IPS-18a (cell line): ENCODE data around the gene CYP1A1.

Experiments used
- H3K27ac ChIP-seq: one replicate; pipeline ENCODE4 v1.5.1; 2013; ENCODE audit warnings: low read length
- H3K27me3 ChIP-seq: one replicate; pipeline ENCODE4 v1.6.1; 2013; ENCODE audit warnings: mild to moderate bottlenecking, low read length; ENCODE audit not compliant: control insufficient read depth, insufficient read depth
- H3K36me3 ChIP-seq: one replicate; pipeline ENCODE4 v1.6.1; 2013; ENCODE audit warnings: low read depth, low read length; ENCODE audit not compliant: control insufficient read depth
- H3K4me1 ChIP-seq: one replicate; pipeline ENCODE4 v1.6.1; 2013; ENCODE audit warnings: low read depth, low read length; ENCODE audit not compliant: control insufficient read depth
- H3K4me3 ChIP-seq: one replicate; pipeline ENCODE4 v1.5.1; 2013; ENCODE audit warnings: low read length
- H3K9ac ChIP-seq: one replicate; pipeline ENCODE4 v1.6.1; 2013; ENCODE audit warnings: mild to moderate bottlenecking, low read length, moderate library complexity
- H3K9me3 ChIP-seq: one replicate; pipeline ENCODE4 v1.6.1; 2013; ENCODE audit warnings: low read depth, low read length; ENCODE audit not compliant: control insufficient read depth

CYP1A1 gene

DNA sequence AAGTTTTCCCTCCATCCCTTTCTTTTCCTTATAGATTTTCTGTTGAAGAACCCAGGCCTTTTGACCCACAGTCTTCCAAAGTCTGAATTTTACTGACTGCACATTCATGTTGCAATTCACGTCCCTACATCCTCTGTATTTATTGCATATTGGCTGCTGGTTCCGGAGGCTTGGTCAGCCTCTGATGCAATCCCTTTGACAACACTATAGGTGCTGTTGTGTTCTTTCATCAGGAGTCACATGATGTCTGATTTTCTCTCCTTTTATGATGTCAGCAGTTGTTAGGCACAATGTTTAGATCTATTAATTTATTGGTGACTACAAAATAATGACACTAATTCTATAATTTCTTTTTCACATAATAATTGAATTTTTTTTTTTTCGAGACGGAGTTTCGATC lies 8.7 kb downstream of the CYP1A1 start:
- no peak overlapping the region for H3K4me3 ChIP-seq
- H3K27me3 ChIP-seq: no peaks in the 10 kb centered on the region
- H3K9ac ChIP-seq: no peak overlapping the region
- no peak overlapping the region for H3K27ac ChIP-seq
- no peaks in the 10 kb centered on the region for H3K36me3 ChIP-seq
- no peaks in the 10 kb centered on the region for H3K4me1 ChIP-seq
- H3K9me3 ChIP-seq: no peaks in the 10 kb centered on the region

DNA sequence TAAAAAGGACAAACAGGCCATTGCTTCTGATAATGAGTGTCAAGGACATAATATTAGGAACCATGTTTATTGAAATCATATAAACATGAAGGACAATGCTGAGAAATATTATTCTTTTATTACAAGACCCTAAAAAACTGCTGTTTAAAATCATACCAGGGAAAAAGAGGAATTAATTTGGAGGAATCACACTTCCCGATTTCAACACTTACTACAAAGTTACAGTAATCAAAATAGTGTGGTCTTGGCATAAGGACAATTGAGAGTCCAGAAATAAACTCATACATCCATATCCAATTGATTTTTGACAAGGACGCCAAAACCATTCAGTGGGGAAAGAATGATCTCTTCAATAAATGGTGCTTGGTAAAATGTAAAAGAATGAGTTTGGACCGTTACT lies 13.0 kb downstream of the CYP1A1 start:
- no peak overlapping the region for H3K4me3 ChIP-seq
- no peak overlapping the region for H3K27ac ChIP-seq

DNA sequence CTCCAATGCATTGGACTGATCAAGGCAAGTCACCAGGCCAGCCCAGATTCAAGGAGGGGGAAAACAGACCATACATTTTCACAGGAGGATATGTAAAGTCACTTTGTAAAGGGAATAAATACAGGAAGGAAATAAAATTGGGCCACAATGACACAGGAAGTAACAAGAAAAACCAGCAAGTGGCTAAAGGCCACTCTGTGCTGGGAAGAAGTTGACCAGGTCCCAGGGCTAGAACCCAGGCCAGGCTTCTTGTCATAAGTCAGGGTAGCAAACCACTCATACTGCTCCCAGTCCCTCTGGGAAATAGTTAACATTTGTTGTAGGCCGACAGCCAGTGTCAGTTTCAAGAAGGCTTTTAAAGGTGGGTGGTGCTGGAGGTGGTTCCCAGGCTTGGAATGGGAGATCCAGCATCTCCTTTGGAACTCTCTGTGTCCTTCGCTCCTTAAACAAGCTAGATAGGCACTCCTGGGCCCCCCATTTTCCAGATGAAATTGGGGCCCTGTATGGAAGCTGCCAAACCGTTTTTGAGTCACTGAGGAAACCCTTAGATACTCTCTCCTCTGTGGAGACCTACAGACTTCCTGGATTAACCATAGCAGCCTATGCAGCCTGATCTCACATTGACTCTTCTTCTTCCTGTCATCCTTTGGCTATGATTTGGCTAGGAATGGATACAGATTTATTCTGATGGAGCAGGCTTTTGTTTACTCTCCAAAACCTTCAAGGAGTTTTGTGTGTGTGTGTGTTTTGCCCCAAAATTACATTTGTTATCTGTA lies 14.8 kb downstream of the CYP1A1 start:
- no peaks in the 10 kb centered on the region for H3K4me1 ChIP-seq
- no peak overlapping the region for H3K4me3 ChIP-seq
- no peak overlapping the region for H3K27ac ChIP-seq
- no peaks in the 10 kb centered on the region for H3K36me3 ChIP-seq
- H3K9me3 ChIP-seq: no peaks in the 10 kb centered on the region
- peaks cover 17% of the 10 kb centered on the region for H3K27me3 ChIP-seq
- H3K9ac ChIP-seq: no peak overlapping the region

More for the DNA sequence above, 13.0 kb downstream of the CYP1A1 start:
- H3K27me3 ChIP-seq: peaks cover 13% of the 10 kb centered on the region
- no peak overlapping the region for H3K9ac ChIP-seq
- no peaks in the 10 kb centered on the region for H3K9me3 ChIP-seq
- no peaks in the 10 kb centered on the region for H3K4me1 ChIP-seq
- H3K36me3 ChIP-seq: no peaks in the 10 kb centered on the region

DNA sequence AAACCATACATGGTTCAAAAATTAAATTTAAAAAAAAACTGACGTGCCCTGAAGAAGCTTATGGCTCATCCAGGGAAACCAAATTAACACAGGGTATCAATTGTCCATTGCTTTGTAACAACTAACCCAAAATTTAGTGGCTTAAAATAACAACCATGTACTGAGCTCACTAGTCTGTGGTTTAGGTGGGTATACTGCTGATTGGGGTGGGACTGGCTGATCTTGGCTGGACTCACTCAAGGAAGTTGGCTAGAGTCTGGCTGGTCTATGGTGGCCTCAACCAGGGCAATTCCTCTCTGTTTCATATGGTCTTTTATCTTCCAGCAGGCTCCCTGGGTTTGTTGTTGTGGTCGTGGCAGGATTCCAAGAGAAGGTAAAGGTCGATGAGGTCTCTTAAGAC lies 15.4 kb downstream of the CYP1A1 start:
- Histone ChIP-seq H3K4me3 (no peak overlapping the region), H3K27me3 (peaks cover 17% of the 10 kb centered on the region), H3K4me1 (no peaks in the 10 kb centered on the region), H3K9me3 (no peaks in the 10 kb centered on the region), H3K27ac (no peak overlapping the region), H3K9ac (no peak overlapping the region), H3K36me3 (no peaks in the 10 kb centered on the region)

DNA sequence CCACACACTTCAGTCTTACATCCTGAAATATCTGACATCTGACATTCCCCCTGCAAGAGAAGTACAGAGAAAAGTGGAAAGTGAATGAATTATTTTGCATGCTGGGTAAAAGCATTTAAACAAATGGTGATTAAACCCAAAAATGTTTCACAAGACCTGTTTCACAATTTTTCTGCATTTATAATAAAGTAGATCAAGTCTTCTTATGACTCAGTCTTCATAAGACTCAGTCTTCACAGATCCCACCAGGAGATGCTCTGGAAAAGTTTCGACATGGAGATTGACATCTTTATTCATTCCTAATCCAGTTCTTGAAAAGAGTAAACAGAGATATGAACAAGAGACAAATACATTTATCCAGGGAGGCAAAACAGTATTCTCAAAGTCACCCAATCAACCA lies 16.3 kb downstream of the CYP1A1 start:
- H3K27ac ChIP-seq: no peak overlapping the region
- no peaks in the 10 kb centered on the region for H3K36me3 ChIP-seq
- H3K9me3 ChIP-seq: no peaks in the 10 kb centered on the region

DNA sequence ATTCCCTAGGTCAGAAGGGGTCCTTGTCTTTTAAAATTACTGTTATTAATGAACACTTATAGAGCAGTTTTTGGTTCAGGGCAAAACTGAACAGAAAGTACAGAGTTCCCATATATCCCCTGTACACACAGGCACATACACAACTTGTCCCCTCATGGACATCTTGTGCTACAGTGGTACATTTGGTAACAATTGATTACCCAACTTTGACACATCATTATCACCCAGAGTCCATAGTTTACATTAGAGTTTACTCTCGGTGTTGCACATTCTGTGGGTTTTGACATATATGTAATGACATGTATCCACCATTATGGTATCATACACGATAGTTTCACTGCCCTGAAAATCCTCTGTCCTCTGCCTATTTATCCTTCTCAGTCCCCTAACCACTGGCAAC lies 28.5 kb downstream of the CYP1A1 start:
- Histone ChIP-seq H3K36me3 (no peaks in the 10 kb centered on the region), H3K4me3 (peak overlapping the region; percentile 97), H3K27me3 (peaks cover 4% of the 10 kb centered on the region), H3K9me3 (no peaks in the 10 kb centered on the region), H3K27ac (no peak overlapping the region), H3K9ac (no peak overlapping the region), H3K4me1 (peaks cover 10% of the 10 kb centered on the region)

More for the DNA sequence above, 16.3 kb downstream of the CYP1A1 start:
- Histone ChIP-seq H3K4me1 (no peaks in the 10 kb centered on the region), H3K9ac (no peak overlapping the region), H3K4me3 (no peak overlapping the region), H3K27me3 (peaks cover 17% of the 10 kb centered on the region)

DNA sequence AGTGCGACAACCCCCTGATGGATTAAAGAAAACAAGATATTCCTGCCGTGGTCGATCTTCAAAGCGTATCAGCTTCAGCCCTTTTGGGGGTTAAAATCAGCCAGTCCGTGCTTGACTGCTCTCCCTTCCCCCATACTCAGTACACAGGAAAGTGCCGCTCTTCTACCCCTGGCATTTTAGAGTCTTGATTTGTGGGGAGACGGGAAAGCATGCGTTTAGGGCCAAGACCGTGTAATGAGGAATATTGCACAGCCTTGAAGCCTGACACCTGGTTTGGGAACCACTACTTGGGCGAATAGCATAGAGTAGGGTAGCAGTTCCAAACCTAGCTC lies 29.0 kb downstream of the CYP1A1 start:
- no peaks in the 10 kb centered on the region for H3K9me3 ChIP-seq
- H3K36me3 ChIP-seq: no peaks in the 10 kb centered on the region
- H3K27me3 ChIP-seq: no peaks in the 10 kb centered on the region
- peak overlapping the region; percentile 97 for H3K4me3 ChIP-seq
- peaks cover 10% of the 10 kb centered on the region for H3K4me1 ChIP-seq
- peak overlapping the region; percentile 7 for H3K27ac ChIP-seq
- peak overlapping the region; percentile 90 for H3K9ac ChIP-seq

DNA sequence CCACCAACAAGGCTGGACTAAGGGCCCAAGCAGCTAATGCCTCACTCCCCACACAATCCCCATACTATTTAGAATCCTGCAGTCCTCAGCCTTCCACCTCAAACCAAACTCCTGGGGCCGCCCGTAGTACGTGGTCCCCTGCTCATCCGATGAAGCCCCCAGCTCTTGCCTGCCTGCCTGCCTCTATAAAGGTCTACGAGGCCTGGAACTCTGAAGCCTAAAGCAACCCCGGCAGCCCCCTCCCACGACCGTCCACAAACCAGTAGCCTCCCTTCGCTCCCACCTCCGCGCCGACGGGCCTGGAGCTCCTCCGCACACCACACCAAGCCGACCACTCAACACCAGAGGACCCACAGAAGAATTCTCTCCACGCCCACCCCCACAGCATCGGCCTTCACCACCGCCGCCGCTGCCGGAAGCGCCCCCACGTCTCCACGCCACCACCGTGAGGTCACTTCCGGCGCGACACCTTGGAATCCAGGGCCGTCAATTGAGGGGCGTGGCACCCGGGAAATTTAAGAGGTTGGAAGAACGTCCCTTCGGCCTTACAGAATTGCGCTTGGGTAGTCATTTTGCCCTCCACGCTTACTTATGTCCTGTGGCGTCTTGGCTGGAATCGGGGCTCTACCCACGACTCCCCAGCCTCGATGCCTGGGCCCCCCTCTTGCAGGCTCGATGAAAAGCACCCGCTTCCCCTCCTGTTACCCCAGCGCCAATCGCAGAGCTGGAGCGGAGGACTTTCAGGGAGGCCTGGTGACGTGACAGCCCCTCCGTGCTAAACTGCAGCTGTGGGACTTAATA lies 29.5 kb downstream of the CYP1A1 start, which contains the start of gene EDC3:
Gene EDC3, minus strand, starts transcription at position 428 of the 801 bp plus-strand sequence. CDS start 20,900 bp downstream, outside the sequence.
- peak within 1 kb of the TSS; percentile 51 for H3K27ac ChIP-seq
- peaks cover 10% of the 10 kb centered on the region for H3K4me1 ChIP-seq
- H3K27me3 ChIP-seq: no peaks in the 10 kb centered on the region
- H3K4me3 ChIP-seq: peak within 1 kb of the TSS; percentile 97
- H3K9me3 ChIP-seq: no peaks in the 10 kb centered on the region
- peak within 1 kb of the TSS; percentile 90 for H3K9ac ChIP-seq
- H3K36me3 ChIP-seq: no peaks in the 10 kb centered on the region

DNA sequence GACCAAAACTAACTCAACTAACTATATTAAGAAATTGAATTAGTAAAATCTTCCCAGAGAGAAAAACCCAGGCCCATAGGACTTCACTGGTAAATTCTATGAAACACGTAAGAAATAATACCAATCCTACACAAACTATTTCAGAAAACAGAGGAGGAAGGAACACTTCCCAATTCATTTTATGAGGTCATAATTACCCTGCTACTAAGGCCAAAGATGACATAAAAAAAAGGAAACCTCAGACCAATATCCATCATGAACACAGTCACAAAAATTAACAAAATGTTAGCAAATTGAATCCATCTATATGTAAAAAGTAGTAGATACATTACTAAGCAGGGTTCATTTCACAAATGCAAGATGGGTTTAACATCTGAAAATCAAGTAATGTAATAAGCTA lies 33.0 kb downstream of the CYP1A1 start:
- Histone ChIP-seq H3K4me1 (peaks cover 10% of the 10 kb centered on the region), H3K36me3 (no peaks in the 10 kb centered on the region), H3K9me3 (no peaks in the 10 kb centered on the region), H3K4me3 (no peak overlapping the region), H3K9ac (no peak overlapping the region), H3K27me3 (no peaks in the 10 kb centered on the region), H3K27ac (no peak overlapping the region)

DNA sequence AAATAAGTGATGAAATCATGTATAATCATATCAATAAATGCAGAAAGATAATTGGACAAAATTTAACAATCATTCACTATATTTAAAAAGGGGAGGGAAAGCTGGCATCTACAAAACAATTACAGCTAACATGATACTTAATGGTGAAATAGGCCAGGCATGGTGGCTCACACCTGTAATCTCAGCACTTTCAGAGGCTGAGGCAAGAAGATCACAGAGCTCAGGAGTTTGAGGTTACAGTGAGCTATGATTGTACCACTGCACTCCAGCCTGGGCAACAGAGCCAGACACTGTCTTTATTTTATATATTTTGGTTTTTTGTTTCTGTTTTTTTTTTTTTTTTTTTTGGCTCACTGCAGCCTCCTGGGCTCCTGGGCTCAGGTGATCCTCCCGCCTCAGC lies 41.6 kb downstream of the CYP1A1 start:
- no peaks in the 10 kb centered on the region for H3K9me3 ChIP-seq
- no peak overlapping the region for H3K9ac ChIP-seq
- H3K27ac ChIP-seq: no peak overlapping the region
- H3K36me3 ChIP-seq: peaks cover 3% of the 10 kb centered on the region
- no peaks in the 10 kb centered on the region for H3K4me1 ChIP-seq
- no peak overlapping the region for H3K4me3 ChIP-seq
- no peaks in the 10 kb centered on the region for H3K27me3 ChIP-seq

DNA sequence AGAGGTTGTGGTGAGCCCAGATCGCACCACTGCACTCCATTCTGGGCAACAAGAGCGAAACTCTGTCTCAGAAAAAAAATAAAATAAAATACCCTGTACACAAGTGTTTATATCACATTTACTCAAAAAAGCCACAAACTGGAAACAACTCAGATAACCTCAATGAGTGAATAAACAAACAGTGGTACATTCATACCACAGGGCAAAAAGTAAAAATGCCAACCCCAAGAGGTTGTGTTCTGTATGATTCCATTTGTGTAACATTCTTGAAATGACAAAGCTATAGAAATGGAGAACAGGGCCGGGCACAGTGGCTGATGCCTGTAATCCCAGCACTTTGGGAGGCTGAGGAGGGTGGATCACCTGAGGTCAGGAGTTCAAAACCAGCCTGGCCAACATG lies 42.4 kb downstream of the CYP1A1 start:
- Histone ChIP-seq H3K9me3 (no peaks in the 10 kb centered on the region), H3K4me3 (no peak overlapping the region), H3K4me1 (no peaks in the 10 kb centered on the region), H3K9ac (no peak overlapping the region), H3K36me3 (peaks cover 3% of the 10 kb centered on the region), H3K27me3 (no peaks in the 10 kb centered on the region), H3K27ac (no peak overlapping the region)
